GM21717 (cell line): ENCODE measurements around the gene FOS.

Experiments used
- ATAC-seq: cut with Tn5 transposase; IDR thresholded peaks from one replicate; pipeline ENCODE4 v1.9.1; 2021; ENCODE audit warnings: mild to moderate bottlenecking, moderate library complexity; ENCODE audit not compliant: unreplicated experiment

The FOS gene

DNA sequence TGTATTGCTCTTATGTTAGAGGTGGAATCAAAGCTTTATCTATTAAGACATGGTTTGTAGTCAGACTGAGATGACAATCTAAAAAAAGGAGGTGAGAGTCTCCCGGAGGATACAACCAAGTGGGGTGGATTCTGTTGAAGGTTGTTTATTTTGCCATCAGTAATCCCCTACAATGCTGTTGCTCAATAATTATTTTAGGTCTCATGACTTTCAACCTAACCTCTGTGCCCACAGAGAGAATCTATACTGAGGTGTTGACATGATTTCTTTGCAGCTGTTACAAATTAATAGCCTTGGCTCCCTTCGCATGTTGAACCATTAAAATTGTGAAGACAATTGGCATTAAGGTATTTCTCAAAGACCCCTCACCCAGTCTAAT lies 28.7 kb upstream of the FOS start:
- ATAC-seq: no peak

DNA sequence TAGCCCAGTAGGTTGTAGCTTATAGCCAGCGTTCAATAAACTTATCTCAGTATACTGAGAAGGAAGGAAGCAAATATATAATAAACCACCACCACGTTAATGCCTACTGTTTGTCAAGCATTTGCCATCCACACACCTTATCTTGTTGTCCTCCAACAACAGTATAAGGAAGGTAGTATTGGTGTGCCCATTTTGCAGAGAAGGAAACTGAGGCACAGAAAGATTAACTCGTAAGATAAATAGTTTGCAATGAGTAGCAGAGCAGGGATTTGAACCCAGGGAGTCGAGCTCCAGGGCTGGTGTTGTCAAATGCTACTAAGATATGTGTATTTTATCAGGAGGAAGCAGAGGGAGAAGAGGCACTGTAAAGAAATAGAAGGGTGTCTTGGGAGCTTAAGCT lies 27.8 kb upstream of the FOS start:
- ATAC-seq: no peak

DNA sequence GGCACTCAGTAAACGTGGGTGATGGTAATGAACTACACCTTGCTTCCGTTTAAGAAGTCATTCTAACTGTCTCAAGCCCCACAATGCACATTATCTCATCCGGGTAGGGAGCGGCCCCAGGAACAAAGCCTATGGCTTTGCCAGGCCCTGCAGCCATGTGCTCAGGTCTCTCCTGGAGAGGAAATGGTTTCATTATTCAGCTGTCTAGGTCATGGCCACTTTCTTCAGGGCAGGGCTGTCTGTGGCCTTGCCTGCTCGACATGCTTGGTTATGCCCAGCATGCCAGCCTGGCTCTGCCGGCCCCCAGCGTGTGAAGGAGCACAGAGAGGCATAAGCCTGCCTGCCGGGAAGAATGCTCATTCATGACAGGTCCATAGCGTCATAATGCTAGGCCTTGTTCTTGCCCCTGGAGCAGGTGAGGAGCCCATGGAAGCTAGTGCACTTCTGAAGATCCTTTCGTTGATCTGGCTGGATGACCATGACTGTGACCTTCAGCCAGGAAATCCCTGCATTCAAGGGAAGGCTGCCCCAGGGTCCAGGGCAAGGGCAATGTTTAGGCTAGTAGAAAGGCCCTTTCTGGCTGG lies 26.3 kb upstream of the FOS start:
- no peak for ATAC-seq

DNA sequence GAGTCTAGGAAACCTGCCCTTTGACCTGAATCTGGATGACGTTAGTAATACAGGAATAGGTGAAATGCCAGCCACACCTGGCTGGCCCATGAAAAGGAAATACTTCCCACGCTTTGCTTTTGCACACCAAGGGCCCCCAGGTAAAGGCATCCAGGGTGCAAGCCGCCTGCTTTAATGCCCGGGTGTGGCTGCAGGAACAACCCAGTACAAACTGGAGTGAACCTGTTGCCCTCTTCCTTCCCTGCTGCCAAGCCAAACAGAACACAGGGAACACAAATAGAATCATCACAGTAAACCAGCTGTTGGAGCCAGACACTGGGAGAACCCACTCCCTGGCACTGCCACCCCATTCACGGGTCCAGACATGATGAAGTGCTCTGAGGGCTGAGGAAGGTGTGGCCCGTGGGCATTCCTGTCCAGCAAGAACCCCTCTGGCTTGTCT lies 24.2 kb upstream of the FOS start:
- no peak for ATAC-seq

GRCh38 chr14:75254901-75255584 lies 23.6 kb upstream of the FOS start:
- ATAC-seq: no peak

- ATAC-seq: peak; percentile 28
Observed at GRCh38 chr14:75258079-75258802, 20.4 kb upstream of the FOS start.

GRCh38 chr14:75258803-75259509 lies 19.7 kb upstream of the FOS start:
- ATAC-seq: peak; percentile 95

- ATAC-seq: no peak
Observed at GRCh38 chr14:75259510-75259855, 19.1 kb upstream of the FOS start.

- ATAC-seq: no peak
Observed at GRCh38 chr14:75260025-75260763, 18.4 kb upstream of the FOS start.

DNA sequence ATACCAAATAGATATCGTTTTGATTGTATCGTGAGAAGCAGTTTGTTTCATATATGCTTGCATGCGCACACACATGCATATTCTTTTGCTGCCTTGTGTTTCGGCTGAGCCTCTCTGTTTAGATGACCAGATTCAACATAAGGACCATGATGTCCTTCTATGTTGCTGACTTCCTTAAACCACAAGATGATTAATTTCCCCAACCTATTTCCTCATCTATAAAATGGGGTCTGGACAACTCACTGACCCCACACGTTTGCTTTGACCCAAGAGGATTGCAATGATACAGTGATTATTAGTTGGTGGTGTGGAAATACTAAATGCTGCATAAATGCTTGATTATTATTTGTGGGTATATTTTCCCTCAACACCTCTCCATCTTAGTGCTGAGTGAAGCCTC lies 16.8 kb upstream of the FOS start:
- ATAC-seq: no peak

- no peak for ATAC-seq
Observed at GRCh38 chr14:75262641-75263040, 16.0 kb upstream of the FOS start.

GRCh38 chr14:75264036-75264435 lies 14.6 kb upstream of the FOS start:
- no peak for ATAC-seq

DNA sequence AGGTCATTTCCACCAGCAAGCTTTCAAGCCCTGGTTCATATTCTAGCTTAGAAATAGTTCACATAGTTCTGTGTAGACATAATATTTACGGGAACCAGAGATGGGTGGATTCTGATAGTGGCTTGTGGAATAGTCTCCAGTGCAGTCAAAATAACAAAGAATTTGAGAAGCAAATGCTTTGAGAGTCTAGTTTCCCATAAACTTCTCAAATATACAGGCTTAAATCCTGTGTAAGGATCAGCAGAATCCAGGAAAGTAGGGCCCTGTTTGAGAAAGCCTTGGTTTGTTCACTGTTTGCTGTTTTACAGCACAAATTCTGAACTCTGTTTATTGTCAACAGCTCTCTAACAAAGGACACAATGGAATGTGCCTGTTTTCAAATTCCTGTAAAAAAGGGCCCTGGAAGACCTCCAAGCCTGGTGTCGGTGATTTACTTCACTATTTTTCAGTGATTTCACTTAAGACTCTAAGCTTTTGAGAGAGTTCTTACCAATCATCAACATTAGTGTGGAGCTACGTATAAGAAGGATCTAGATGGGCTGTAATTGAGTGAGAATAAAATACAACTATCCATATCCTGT lies 11.4 kb upstream of the FOS start:
- ATAC-seq: no peak

- ATAC-seq: no peak
Observed at GRCh38 chr14:75268633-75269550, 9.7 kb upstream of the FOS start.

DNA sequence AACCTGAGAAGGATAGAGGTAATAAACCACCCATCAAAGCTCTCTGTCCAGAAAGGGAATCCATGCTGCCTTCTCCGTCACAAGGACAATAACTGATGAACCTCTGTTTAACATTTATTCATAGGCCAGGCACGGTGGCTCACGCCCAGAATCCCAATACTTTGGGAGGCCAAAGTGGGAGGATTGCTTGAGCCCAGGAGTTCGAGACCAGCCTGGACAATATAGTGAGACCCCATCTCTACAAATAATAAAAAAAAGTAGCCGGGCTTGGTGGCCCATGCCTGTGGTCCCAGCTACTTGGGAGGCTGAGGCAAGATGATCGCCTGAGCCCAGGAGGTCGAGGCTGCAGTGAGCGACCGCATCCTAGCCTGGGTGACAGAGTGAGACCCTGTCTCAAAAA lies 7.1 kb upstream of the FOS start:
- ATAC-seq: no peak

DNA sequence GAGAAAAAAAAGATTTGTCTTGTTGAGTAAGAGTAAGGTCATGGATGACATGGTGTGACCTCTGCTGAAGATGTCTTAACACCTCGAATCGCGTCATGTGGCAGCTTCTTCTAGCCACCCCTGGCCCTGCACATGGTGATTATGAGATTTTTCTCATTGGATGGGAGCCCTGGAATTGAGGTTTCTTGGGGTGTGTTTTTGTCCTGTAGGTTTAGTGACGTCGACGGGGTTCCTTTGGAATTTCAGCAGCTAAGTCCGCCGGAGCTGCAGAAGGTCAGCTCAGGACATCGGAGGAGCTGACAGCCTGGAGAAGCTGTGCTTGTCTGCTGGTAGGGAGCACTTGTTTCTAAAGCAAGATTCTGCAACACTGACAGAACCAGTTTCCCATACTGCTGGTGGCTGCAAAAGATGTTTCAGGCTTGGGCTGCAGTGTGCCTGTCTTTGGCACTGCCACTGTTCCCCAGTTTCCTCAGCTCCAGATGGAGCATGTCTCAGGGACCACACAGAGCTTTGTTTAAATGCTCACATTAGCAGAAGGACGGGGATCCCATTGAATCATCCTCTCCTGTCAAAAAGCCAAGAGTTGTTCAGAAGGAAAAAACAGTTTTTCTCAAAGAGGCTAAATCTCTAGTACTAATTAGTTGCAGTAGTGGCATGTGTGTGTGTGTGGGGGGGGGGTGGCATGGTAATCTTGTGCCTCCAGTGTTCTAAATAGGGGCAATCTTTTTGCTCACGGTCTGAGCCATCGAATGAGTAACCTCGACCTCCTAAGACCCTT lies 5.2 kb upstream of the FOS start:
- ATAC-seq: no peak

DNA sequence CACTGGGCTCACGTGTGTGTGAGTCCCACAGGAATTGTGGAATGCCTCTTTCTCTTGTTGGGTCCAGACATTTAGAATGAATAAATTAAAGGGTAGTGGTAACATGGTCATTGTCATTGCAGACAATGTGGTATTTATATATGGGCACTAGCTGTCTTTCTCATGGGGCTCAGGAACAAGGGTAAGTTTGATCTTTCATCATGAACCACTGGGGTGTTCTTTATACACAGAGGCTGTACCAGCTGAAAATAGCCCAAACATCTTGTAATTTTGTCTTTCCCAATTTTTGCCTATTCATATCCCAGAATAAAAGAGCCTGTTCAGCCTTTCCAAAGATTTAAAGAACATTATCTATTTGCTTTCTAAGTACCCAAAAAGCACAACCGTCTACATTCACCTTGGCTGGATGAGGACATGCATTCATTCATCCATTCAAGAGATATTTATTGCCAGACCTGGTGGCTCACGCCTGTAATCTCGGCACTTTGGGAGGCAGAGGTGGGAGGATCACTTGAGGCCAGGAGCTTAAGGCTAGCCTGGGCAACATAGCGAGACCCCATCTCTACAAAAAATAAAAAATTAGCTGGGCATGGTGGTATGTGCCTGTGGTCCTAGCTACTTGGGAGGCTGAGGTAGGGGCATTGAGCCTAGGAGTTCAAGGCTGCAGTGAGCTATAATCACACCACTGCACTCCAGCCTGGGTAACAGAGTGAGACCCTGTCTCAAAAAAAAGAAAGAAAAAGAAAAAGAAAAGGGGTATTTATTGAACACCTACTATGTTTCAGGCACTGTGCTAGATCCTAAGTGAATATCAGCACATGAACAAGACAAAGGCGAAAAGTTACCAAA lies 4.4 kb upstream of the FOS start:
- ATAC-seq: no peak
